K562 (cell line): ENCODE measurements around the gene DAP. TPM values are rescaled to one million over a fixed set of nuclear protein-coding genes. Genes with fewer than 3 reads are reported as not detected.

Source experiments
- AFF1 ChIP-seq, 2 experiments: fragments of 450-650 bp; IDR thresholded peaks; 2 replicates each; pipeline ENCODE4 v1.6.1; 2018; ENCODE audit warnings: mild to moderate bottlenecking in 2 of 2, low read depth in 1 of 2; ENCODE audit not compliant: partially characterized antibody in 2 of 2
- CEBPG ChIP-seq, 3 experiments: fragments of 200-800 bp in 1 of 3; sonication (Bioruptor generic) in 1 of 3; sonication (generic) in 1 of 3; formaldehyde crosslinking in 1 of 3; IDR thresholded peaks in 2 of 3; conservative IDR thresholded peaks in 1 of 3; 2 replicates each; pipeline versions ENCODE4 v1.6.1 to v1.8.0; 2016 to 2022; ENCODE audit warnings: missing compliant biosample characterization in 2 of 3, missing genetic modification characterization in 2 of 3, mild to moderate bottlenecking in 1 of 3, missing genetic modification reagents in 1 of 3
- DMBX1 ChIP-seq: fragments of 250-450 bp; sonication (Bioruptor Pico); IDR thresholded peaks from 2 replicates; pipeline ENCODE4 v1.8.0; 2022; ENCODE audit warnings: inconsistent platforms, mild to moderate bottlenecking, moderate library complexity, borderline replicate concordance
- ESRRB ChIP-seq: fragments of 250-450 bp; sonication (Bioruptor Pico); IDR thresholded peaks from 2 replicates; pipeline ENCODE4 v1.5.0; 2020; ENCODE audit warnings: mild to moderate bottlenecking, moderate library complexity, borderline replicate concordance
- HMBOX1 ChIP-seq: sonication (generic); IDR thresholded peaks from 2 replicates; pipeline ENCODE4 v1.6.1; 2016
- IRF9 ChIP-seq: fragments of 450-650 bp; IDR thresholded peaks from 2 replicates; pipeline ENCODE4 v1.6.1; 2016; ENCODE audit warnings: missing biosample characterization, missing genetic modification characterization
- KLF13 ChIP-seq: fragments of 450-650 bp; IDR thresholded peaks from 2 replicates; pipeline ENCODE4 v1.6.1; 2016; ENCODE audit warnings: missing genetic modification characterization, low read depth, mild to moderate bottlenecking, missing compliant biosample characterization, moderate library complexity, borderline replicate concordance
- MCM5 ChIP-seq: fragments of 450-650 bp; IDR thresholded peaks from 2 replicates; pipeline ENCODE4 v1.6.1; 2016; ENCODE audit warnings: low read depth
- MEF2A ChIP-seq: IDR thresholded peaks from 2 replicates; pipeline ENCODE4 v1.6.1; 2011; ENCODE audit warnings: low read depth, mild to moderate bottlenecking, low read length, moderate library complexity; ENCODE audit not compliant: control insufficient read depth
- MTA1 ChIP-seq: fragments of 450-650 bp; IDR thresholded peaks from 2 replicates; pipeline ENCODE4 v1.6.1; 2017; ENCODE audit warnings: borderline replicate concordance
- NCOA6 ChIP-seq: fragments of 450-650 bp; IDR thresholded peaks from 2 replicates; pipeline ENCODE4 v1.6.1; 2017; ENCODE audit warnings: mild to moderate bottlenecking
- SMAD3 ChIP-seq: fragments of 450-650 bp; formaldehyde crosslinking; conservative IDR thresholded peaks from 2 replicates; pipeline ENCODE4 v1.4.0; 2020; ENCODE audit warnings: mild to moderate bottlenecking
- SPI1 ChIP-seq: IDR thresholded peaks from 2 replicates; pipeline ENCODE4 v1.6.1; 2011; ENCODE audit warnings: low read depth, low read length, control low read depth, borderline replicate concordance
- TFAM ChIP-seq: fragments of 250-450 bp; sonication (Bioruptor Pico); conservative IDR thresholded peaks from 2 replicates; pipeline ENCODE4 v1.5.0; 2021; ENCODE audit warnings: mild to moderate bottlenecking, moderate library complexity
- TSC22D4 ChIP-seq: fragments of 450-650 bp; IDR thresholded peaks from 2 replicates; pipeline ENCODE4 v1.6.1; 2016; ENCODE audit warnings: missing genetic modification characterization, missing biosample characterization, control low read depth
- ZKSCAN8 ChIP-seq: fragments of 200-800 bp; sonication (Bioruptor generic); IDR thresholded peaks from 2 replicates; pipeline ENCODE4 v1.6.1; 2016; ENCODE audit warnings: missing genetic modification characterization, missing compliant biosample characterization
- polyA plus RNA-seq, 8 experiments: library from polyadenylated mRNA; depleted of rRNA in 4 of 8; stranded (reverse) in 5 of 8; unstranded in 3 of 8; fragments of >200 nt; fragmentation: Nextera tagmentation in 2 of 8; fragmentation: Illumina TruSeq in 1 of 8; extraction: Ambion mirVana in 2 of 8; extraction: Trizol in 1 of 8; gene quantifications; 2 replicates each; pipeline versions ENCODE4 v1.2.1 to v1.2.3, GENCODE V29; 2011 to 2014; ENCODE audit warnings: inconsistent platforms in 1 of 8, missing spikeins in 1 of 8
- total RNA-seq, 7 experiments: library from RNA; depleted of rRNA in 6 of 7; stranded (reverse); fragments of >200 nt in 6 of 7; fragmentation: Illumina TruSeq in 2 of 7; extraction: Trizol in 2 of 7; gene quantifications; 2 replicates each; pipeline versions ENCODE4 v1.2.1 to v1.2.3, GENCODE V29; 2011 to 2021; ENCODE audit warnings: low replicate concordance in 1 of 7
- TF ChIP-seq, protein P1 (sequence below): fragments of 250-450 bp; sonication (Bioruptor Pico); IDR thresholded peaks from 2 replicates; pipeline ENCODE4 v1.4.0; 2020; ENCODE audit warnings: mild to moderate bottlenecking
- TF ChIP-seq, protein P2 (sequence below): IDR thresholded peaks from 3 replicates; pipeline ENCODE4 v1.6.1; 2011; ENCODE audit warnings: borderline replicate concordance, mild to moderate bottlenecking; ENCODE audit not compliant: insufficient read length, insufficient read depth

DAP gene
- total and polyA plus RNA-seq, 9 of the 15 experiments (the other 6 are each of a cell fraction or from before 2014, with no cell fraction given), result 14.1 to 151 (median 34.5) TPM

DNA sequence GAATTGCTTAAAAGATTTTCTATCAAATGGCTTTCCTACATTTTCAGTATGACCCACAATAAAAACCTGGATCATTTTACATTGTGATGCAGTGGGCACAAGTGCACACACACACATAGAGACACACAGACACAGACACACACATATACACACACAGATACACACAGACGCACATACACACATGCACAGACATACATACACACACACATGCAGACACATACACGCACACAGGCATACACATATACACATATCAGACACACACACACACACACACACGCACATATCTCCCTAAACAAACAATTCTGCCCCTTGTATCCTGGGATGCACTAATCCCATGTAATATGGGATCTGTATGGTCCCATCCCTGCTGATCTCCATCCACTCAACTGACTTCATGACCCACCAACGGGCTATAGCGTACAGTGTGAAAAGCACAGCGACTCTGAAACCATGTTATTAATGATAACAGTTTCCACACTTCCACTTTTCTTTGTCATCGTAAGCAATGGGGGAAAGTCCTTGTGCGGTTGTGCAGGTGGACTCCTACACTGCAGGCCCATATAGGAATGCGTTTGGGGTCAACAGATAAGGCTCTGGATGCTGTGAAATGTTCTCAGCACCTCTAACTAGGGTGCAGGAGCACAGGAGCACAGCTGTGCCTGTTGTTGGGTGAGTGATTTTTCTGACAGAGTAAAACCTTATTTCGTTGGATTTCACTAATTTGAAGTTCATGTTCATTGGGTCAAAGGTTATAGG, 52.7 kb downstream of the DAP start (continued):
- TF ChIP-seq AFF1 (IDR thresholded peaks at IDR 0.05; ENCODE audit: low read depth in 1 of 2, partially characterized antibody in 2 of 2) (no peak), IRF9 (tag) (no peak), MCM5 (no peak), TSC22D4 (tag) (no peak), CEBPG (CRISPR knock-in tag; IDR thresholded peaks at IDR 0.05) (no peak), CEBPG (tag; conservative IDR thresholded peaks at IDR 0.05 in 1 of 2, IDR thresholded peaks at IDR 0.05 in 1 of 2) (no peak), TFAM (no peak), HMBOX1 (no peak), ZKSCAN8 (CRISPR knock-in tag) (no peak), MEF2A (no peak), SMAD3 (CRISPR knock-in tag) (no peak), ESRRB (no peak), NCOA6 (no peak), MTA1 (no peak), KLF13 (tag) (no peak), SPI1 (peak; percentile 84), DMBX1 (CRISPR knock-in tag) (peak; percentile 69)
- TF ChIP-seq, protein P1, sequence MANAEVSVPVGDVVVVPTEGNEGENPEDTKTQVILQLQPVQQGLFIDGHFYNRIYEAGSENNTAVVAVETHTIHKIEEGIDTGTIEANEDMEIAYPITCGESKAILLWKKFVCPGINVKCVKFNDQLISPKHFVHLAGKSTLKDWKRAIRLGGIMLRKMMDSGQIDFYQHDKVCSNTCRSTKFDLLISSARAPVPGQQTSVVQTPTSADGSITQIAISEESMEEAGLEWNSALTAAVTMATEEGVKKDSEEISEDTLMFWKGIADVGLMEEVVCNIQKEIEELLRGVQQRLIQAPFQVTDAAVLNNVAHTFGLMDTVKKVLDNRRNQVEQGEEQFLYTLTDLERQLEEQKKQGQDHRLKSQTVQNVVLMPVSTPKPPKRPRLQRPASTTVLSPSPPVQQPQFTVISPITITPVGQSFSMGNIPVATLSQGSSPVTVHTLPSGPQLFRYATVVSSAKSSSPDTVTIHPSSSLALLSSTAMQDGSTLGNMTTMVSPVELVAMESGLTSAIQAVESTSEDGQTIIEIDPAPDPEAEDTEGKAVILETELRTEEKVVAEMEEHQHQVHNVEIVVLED (CRISPR knock-in tag), result no peak
- TF ChIP-seq, protein P2, sequence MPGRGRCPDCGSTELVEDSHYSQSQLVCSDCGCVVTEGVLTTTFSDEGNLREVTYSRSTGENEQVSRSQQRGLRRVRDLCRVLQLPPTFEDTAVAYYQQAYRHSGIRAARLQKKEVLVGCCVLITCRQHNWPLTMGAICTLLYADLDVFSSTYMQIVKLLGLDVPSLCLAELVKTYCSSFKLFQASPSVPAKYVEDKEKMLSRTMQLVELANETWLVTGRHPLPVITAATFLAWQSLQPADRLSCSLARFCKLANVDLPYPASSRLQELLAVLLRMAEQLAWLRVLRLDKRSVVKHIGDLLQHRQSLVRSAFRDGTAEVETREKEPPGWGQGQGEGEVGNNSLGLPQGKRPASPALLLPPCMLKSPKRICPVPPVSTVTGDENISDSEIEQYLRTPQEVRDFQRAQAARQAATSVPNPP, result no peak
